Gastroesophageal sphincter (tissue), 4 donors: ENCODE measurements around the gene GOLGA6A. TPM values are rescaled to one million over a fixed set of nuclear protein-coding genes. Genes with fewer than 3 reads are reported as not detected.
A peak's percentile ranks its signal among the peaks of the same experiment; 100 is the strongest.

Experiments
- ATAC-seq: fragments of 150-250 bp; one replicate; pipeline ENCODE4 v1.9.1; 2016; ENCODE audit warnings: mild to moderate bottlenecking, moderate library complexity
- H3K27ac ChIP-seq, 4 donors: fragments of 200-600 bp; sonication (generic) in 3 of 4; 1 replicate in 3 of 4; 2 replicates in 1 of 4; pipeline ENCODE4 v1.5.1; 2016 to 2019
- H3K27me3 ChIP-seq: fragments of 200-600 bp; sonication (generic); one replicate; pipeline ENCODE4 v1.5.1; 2019
- H3K36me3 ChIP-seq, 2 donors: fragments of 200-600 bp; sonication (generic); one replicate each; pipeline ENCODE4 v1.5.1; 2019; ENCODE audit warnings: control low read depth in 1 of 2
- H3K4me1 ChIP-seq, 3 donors: fragments of 200-600 bp; sonication (generic); 1 replicate in 2 of 3; 2 replicates in 1 of 3; pipeline ENCODE4 v1.5.1; 2016 to 2019; ENCODE audit warnings: control low read depth in 2 of 3
- H3K4me3 ChIP-seq, 2 donors: fragments of 200-600 bp; sonication (generic); one replicate each; pipeline ENCODE4 v1.5.1; 2019; ENCODE audit warnings: mild to moderate bottlenecking in 1 of 2, moderate library complexity in 1 of 2
- H3K9me3 ChIP-seq, 3 donors: fragments of 200-600 bp; sonication (generic); one replicate each; pipeline ENCODE4 v1.5.1; 2017 to 2019; ENCODE audit warnings: control low read depth in 2 of 3
- EP300 ChIP-seq: sonication (generic); formaldehyde crosslinking; IDR thresholded peaks from one replicate; pipeline ENCODE4 v1.6.1; 2017; ENCODE audit warnings: antibody characterized with exemption, mild to moderate bottlenecking
- POLR2A ChIP-seq, 2 donors: fragments of 450-650 bp; IDR thresholded peaks; one replicate each; pipeline ENCODE4 v1.6.1; 2017; ENCODE audit warnings: antibody characterized with exemption in 2 of 2, mild to moderate bottlenecking in 2 of 2, moderate library complexity in 1 of 2
- POLR2AphosphoS5 ChIP-seq: sonication (generic); formaldehyde crosslinking; IDR thresholded peaks from one replicate; pipeline ENCODE4 v1.6.1; 2017; ENCODE audit warnings: antibody characterized with exemption
- WGBS, 2 donors: methylation state at CpG; one replicate each; pipeline ENCODE4 v1.1.5; 2018; ENCODE audit warnings: low coverage in 1 of 2; 5-methylcytosine and 5-hydroxymethylcytosine counted together
- total RNA-seq, 4 donors: library from RNA; depleted of rRNA; stranded (reverse); fragments of >200 nt; gene quantifications; one replicate each; pipeline ENCODE4 v1.1.0, GENCODE V29; 2016
- TF ChIP-seq, protein P1 (sequence below), 4 experiments: fragments of 200-600 bp in 2 of 4; fragments of 450-650 bp in 2 of 4; sonication (generic) in 1 of 4; IDR thresholded peaks; one replicate each; pipeline ENCODE4 v1.5.1; 2017 to 2019; ENCODE audit warnings: antibody characterized with exemption in 4 of 4, mild to moderate bottlenecking in 2 of 4, moderate library complexity in 2 of 4

Gene GOLGA6A
- total RNA-seq, 4 donors from 2014 or later, result 0.15 to 1.3 (median 0.31) TPM; not detected in 1

DNA sequence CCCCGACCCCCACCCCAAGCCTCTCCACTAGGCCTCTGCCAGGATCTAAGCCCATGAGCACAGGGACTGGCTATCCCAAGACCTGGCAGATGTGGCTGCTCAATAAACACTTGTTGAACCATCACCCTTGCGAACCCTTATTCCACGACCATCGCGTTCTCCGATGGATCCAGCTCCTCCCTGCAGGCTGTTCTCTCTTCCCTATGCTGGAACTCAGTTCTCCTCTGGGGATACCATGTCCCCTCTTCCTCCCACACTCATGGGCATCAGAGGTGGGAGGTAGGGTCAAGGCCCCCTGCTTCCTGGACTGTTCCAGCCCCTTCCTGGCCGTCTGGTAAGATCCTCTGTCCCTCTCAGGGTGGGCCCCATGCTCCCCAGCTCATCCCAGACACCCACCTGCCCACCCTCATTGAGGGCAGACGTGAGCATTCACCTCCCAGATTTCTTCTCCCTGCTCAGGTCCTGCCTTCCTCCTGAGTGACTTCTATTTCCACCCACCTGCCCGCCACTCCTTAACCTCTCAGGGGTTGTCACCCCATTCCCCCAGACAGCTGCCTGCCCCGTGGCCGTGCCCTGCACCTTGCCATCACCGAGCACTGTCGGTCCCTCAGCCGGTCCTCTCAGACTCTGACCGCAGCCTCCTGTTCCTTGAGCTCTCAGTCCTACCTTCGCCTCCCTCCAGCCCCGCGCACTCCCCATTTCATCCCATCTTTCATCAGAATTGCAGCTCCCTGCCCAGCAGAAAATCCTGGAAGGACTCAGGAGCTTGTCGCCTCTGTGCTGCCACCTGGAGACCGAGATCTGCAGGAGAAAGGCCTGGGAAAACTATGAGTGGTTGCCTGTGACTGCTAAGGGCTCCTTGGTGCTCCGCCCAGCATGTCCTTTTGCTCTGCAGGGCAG is 45.8 kb downstream of the GOLGA6A start:
- H3K36me3 ChIP-seq, result peaks cover 0 to 74% of the 10 kb centered on the region in 2 donors
- H3K27ac ChIP-seq, result no peak overlapping the region
- TF ChIP-seq POLR2AphosphoS5, result no peak
- TF ChIP-seq, protein P1, sequence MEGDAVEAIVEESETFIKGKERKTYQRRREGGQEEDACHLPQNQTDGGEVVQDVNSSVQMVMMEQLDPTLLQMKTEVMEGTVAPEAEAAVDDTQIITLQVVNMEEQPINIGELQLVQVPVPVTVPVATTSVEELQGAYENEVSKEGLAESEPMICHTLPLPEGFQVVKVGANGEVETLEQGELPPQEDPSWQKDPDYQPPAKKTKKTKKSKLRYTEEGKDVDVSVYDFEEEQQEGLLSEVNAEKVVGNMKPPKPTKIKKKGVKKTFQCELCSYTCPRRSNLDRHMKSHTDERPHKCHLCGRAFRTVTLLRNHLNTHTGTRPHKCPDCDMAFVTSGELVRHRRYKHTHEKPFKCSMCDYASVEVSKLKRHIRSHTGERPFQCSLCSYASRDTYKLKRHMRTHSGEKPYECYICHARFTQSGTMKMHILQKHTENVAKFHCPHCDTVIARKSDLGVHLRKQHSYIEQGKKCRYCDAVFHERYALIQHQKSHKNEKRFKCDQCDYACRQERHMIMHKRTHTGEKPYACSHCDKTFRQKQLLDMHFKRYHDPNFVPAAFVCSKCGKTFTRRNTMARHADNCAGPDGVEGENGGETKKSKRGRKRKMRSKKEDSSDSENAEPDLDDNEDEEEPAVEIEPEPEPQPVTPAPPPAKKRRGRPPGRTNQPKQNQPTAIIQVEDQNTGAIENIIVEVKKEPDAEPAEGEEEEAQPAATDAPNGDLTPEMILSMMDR (IDR thresholded peaks at IDR 0.05), result peak in 3 of 4 experiments; percentile 44 to 59 (median 48)
- WGBS, 2 donors, result 65 to 90% methylated on average over 9 of the region's 21 CpGs
- no peaks in the 10 kb centered on the region for H3K27me3 ChIP-seq
- peak; percentile 33 for ATAC-seq
- H3K9me3 ChIP-seq, result no peaks in the 10 kb centered on the region
- peaks cover 0 to 53% (median 14%) of the 10 kb centered on the region in 3 donors for H3K4me1 ChIP-seq
- no peak overlapping the region for H3K4me3 ChIP-seq

DNA sequence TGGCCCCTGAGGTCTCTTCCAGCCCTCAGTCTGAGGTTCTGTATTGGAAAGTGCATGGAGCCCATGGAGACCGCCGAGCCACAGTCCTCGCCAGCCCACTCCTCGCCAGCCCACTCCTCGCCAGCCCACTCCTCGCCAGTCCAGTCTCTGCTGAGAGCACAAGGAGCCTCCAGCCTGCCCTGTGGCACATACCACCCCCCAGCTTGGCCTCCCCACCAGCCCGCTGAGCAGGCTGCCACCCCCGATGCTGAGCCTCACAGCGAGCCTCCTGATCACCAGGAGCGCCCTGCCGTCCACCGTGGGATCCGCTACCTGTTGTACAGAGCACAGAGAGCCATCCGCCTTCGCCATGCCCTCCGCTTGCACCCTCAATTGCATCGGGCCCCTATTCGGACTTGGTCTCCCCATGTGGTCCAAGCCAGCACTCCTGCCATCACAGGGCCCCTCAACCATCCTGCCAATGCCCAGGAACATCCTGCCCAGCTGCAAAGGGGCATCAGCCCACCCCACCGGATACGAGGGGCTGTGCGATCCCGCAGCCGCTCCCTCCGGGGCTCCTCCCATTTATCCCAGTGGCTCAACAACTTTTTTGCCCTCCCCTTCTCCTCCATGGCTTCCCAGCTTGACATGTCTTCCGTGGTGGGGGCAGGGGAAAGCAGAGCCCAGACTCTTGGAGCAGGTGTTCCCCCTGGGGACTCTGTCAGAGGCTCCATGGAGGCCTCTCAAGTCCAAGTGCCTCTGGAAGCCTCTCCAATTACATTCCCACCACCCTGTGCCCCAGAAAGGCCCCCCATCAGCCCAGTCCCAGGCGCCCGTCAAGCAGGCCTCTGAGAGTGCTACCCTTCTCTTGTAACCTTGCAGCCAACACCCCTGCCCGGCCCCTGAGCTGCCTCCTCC is 47.0 kb downstream of the GOLGA6A start:
- TF ChIP-seq, protein P1 (IDR thresholded peaks at IDR 0.05), result no peak
- TF ChIP-seq POLR2A (IDR thresholded peaks at IDR 0.05) (no peak), EP300 (no peak), POLR2AphosphoS5 (no peak)
- H3K4me1 ChIP-seq, result peaks cover 0 to 47% (median 14%) of the 10 kb centered on the region in 3 donors
- no peaks in the 10 kb centered on the region for H3K9me3 ChIP-seq
- H3K27ac ChIP-seq, result no peak overlapping the region
- H3K36me3 ChIP-seq, result peaks cover 0 to 73% of the 10 kb centered on the region in 2 donors
- WGBS, 2 donors, result 78 to 82% methylated on average over 3 to 8 of the region's 28 CpGs
- H3K27me3 ChIP-seq, result no peaks in the 10 kb centered on the region
- no peak for ATAC-seq
- no peak overlapping the region for H3K4me3 ChIP-seq

DNA sequence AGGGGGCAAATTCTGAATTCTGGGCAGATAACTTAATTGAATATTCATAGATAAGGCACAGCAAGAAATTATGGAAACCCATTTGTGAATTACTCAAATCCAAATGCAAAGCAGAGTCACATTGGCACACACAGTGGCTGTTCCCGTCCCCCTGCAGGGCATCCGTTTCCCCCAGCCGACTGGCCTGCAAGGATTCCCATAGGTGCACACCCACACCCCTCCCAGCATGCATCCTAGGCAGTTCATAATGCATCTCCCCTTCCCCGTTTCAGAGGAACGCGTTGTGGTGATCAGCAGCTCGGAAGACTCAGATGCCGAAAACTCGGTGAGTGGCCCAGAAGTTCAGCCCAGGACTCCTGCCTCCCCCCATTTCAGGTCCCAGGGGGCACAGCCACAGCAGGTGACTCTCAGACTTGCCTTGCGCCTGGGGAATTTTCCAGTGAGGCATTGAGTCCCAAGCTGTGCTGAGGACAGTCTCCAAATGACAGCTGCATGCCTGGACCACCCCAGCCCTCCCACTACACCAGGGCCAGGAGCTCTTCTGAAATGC is 48.1 kb downstream of the GOLGA6A start:
- 70 to 80% methylated on average over 2 to 4 of the region's 10 CpGs for WGBS, 2 donors
- Histone ChIP-seq H3K27me3 (no peaks in the 10 kb centered on the region), H3K9me3 (no peaks in the 10 kb centered on the region), H3K4me3 (no peak overlapping the region), H3K4me1 (peaks cover 0 to 36% (median 4%) of the 10 kb centered on the region in 3 donors), H3K27ac (no peak overlapping the region), H3K36me3 (peaks cover 0 to 83% of the 10 kb centered on the region in 2 donors)
- TF ChIP-seq EP300 (no peak), POLR2AphosphoS5 (no peak), POLR2A (IDR thresholded peaks at IDR 0.05) (no peak)
- TF ChIP-seq, protein P1 (IDR thresholded peaks at IDR 0.05), result no peak
- ATAC-seq, result no peak

DNA sequence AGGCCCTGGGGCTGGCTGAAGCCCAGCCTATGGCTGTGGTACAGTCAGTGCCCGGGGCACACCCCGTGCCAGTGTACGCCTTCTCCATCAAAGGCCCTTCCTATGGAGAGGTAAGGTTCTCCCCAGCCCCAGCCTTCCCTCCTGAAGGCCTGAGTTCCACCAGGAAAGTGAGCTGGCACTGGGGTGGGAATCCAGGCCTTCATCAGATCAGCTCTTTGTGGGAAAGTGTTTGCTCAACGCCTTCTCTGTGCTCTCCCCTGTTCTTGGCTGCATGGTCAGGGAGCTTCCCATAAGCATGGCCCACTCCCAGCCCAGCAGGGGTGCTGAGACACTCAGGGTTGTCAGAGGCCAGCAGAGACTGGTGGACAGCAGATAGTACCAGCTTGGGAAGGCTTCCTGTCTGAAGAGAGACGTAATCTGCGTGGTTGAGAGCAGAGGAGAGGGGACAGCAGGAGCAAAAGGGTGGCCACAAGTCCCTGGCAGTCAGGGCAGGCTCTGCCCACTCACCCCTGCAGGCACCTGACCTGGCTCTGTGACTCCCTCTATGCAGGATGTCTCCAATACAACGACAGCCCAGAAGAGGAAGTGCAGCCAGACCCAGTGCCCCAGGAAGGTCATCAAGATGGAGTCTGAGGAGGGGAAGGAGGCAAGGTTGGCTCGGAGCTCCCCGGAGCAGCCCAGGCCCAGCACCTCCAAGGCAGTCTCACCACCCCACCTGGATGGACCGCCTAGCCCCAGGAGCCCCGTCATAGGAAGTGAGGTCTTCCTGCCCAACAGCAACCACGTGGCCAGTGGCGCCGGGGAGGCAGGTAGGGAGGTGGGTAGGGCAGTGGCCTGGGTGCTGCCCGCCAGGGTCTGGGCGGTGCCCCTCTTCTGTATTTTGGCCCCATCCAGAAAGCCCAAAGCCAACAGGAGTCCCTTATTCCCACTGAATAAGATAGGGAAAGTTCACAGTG is 49.5 kb downstream of the GOLGA6A start:
- H3K9me3 ChIP-seq, result no peaks in the 10 kb centered on the region
- no peaks in the 10 kb centered on the region for H3K27me3 ChIP-seq
- H3K27ac ChIP-seq, result no peak overlapping the region
- WGBS, 2 donors, result no CpG with 5 or more reads among the region's 16 CpGs
- peaks cover 0 to 83% of the 10 kb centered on the region in 2 donors for H3K36me3 ChIP-seq
- H3K4me3 ChIP-seq, result no peak overlapping the region
- no peak for ATAC-seq
- peaks cover 0 to 34% (median 3%) of the 10 kb centered on the region in 3 donors for H3K4me1 ChIP-seq
- no peak for TF ChIP-seq POLR2AphosphoS5
- no peak for TF ChIP-seq POLR2A (IDR thresholded peaks at IDR 0.05)
- no peak for TF ChIP-seq EP300
- TF ChIP-seq, protein P1 (IDR thresholded peaks at IDR 0.05), result no peak
